HepG2 (cell line): ENCODE measurements around the gene ZKSCAN8. TPM values are rescaled to one million over a fixed set of nuclear protein-coding genes. Genes with fewer than 3 reads are reported as not detected.
A peak's percentile ranks its signal among the peaks of the same experiment; 100 is the strongest.

Experiments
- ARHGAP35 ChIP-seq: sonication (generic); formaldehyde crosslinking; IDR thresholded peaks from 2 replicates; pipeline ENCODE4 v1.9.0; 2022; ENCODE audit warnings: mild to moderate bottlenecking, inconsistent platforms, moderate library complexity, missing genetic modification reagents, borderline replicate concordance
- ERF ChIP-seq: IDR thresholded peaks from 2 replicates; pipeline ENCODE4 v1.6.1; 2018; ENCODE audit warnings: missing biosample characterization, missing genetic modification reagents
- ETV6 ChIP-seq: sonication (generic); formaldehyde crosslinking; conservative IDR thresholded peaks from 2 replicates; pipeline ENCODE4 v1.4.0; 2020; ENCODE audit warnings: missing genetic modification reagents
- KLF11 ChIP-seq: IDR thresholded peaks from 2 replicates; pipeline ENCODE4 v1.6.1; 2016; ENCODE audit warnings: missing compliant biosample characterization
- MBNL3 ChIP-seq: fragments of 250-450 bp; sonication (Bioruptor Pico); conservative IDR thresholded peaks from 2 replicates; pipeline ENCODE4 v1.8.0; 2022; ENCODE audit warnings: mild to moderate bottlenecking, inconsistent platforms
- NR2F1 ChIP-seq, 2 experiments: fragments of 450-650 bp in 1 of 2; formaldehyde crosslinking in 1 of 2; IDR thresholded peaks; 2 replicates each; pipeline versions ENCODE4 v1.5.0 to v1.6.1; 2016 to 2020; ENCODE audit warnings: mild to moderate bottlenecking in 1 of 2, missing compliant biosample characterization in 1 of 2, missing genetic modification reagents in 1 of 2, moderate library complexity in 1 of 2
- SMARCE1 ChIP-seq: fragments of 450-650 bp; IDR thresholded peaks from 2 replicates; pipeline ENCODE4 v1.6.1; 2017; ENCODE audit warnings: borderline replicate concordance
- SRSF9 ChIP-seq: fragments of 200-400 bp; formaldehyde crosslinking; IDR thresholded peaks from 2 replicates; pipeline ENCODE4 v1.6.1; 2018; ENCODE audit warnings: borderline replicate concordance, mild to moderate bottlenecking, low read depth, low read length; ENCODE audit not compliant: insufficient read depth, poor library complexity, severe bottlenecking
- ZFP41 ChIP-seq: sonication (generic); formaldehyde crosslinking; IDR thresholded peaks from 2 replicates; pipeline ENCODE4 v1.4.0; 2020; ENCODE audit warnings: mild to moderate bottlenecking, missing genetic modification reagents, borderline replicate concordance
- ZNF10 ChIP-seq: sonication (generic); formaldehyde crosslinking; IDR thresholded peaks from 2 replicates; pipeline ENCODE4 v1.4.0; 2020; ENCODE audit warnings: mild to moderate bottlenecking, low read depth, missing genetic modification reagents, borderline replicate concordance
- ZNF33B ChIP-seq: sonication (generic); formaldehyde crosslinking; IDR thresholded peaks from 2 replicates; pipeline ENCODE4 v1.5.1; 2020; ENCODE audit warnings: mild to moderate bottlenecking, missing genetic modification reagents
- ZNF547 ChIP-seq: sonication (generic); formaldehyde crosslinking; IDR thresholded peaks from 2 replicates; pipeline ENCODE4 v1.5.1; 2020; ENCODE audit warnings: mild to moderate bottlenecking, missing genetic modification reagents
- ZNF556 ChIP-seq: sonication (generic); formaldehyde crosslinking; IDR thresholded peaks from 2 replicates; pipeline ENCODE4 v1.4.0; 2020; ENCODE audit warnings: mild to moderate bottlenecking, missing genetic modification reagents, borderline replicate concordance
- ZNF557 ChIP-seq: sonication (generic); formaldehyde crosslinking; IDR thresholded peaks from 2 replicates; pipeline ENCODE4 v1.4.0; 2020; ENCODE audit warnings: missing genetic modification reagents
- polyA plus RNA-seq, 8 experiments: library from polyadenylated mRNA; depleted of rRNA in 3 of 8; stranded (reverse) in 7 of 8; unstranded in 1 of 8; fragments of >200 nt; fragmentation: Illumina TruSeq in 4 of 8; extraction: Trizol in 4 of 8; gene quantifications; 2 replicates each; pipeline versions ENCODE4 v1.2.1 to v1.2.3, GENCODE V29; 2011 to 2016; ENCODE audit warnings: low read depth in 4 of 8, missing spikeins in 1 of 8, mixed read lengths in 1 of 8; ENCODE audit not compliant: insufficient read depth in 1 of 8
- total RNA-seq, 5 experiments: library from RNA; depleted of rRNA; stranded (reverse); fragments of >200 nt; fragmentation: Illumina TruSeq; extraction: Trizol; gene quantifications; 2 replicates each; pipeline ENCODE4 v1.2.3, GENCODE V29; 2016; ENCODE audit warnings: low read depth in 1 of 5
- TF ChIP-seq, protein P1 (sequence below): sonication (generic); formaldehyde crosslinking; IDR thresholded peaks from 2 replicates; pipeline ENCODE4 v1.5.0; 2020; ENCODE audit warnings: mild to moderate bottlenecking, missing genetic modification reagents
- TF ChIP-seq, protein P2 (sequence below): sonication (generic); formaldehyde crosslinking; IDR thresholded peaks from 2 replicates; pipeline ENCODE4 v1.8.0; 2022; ENCODE audit warnings: mild to moderate bottlenecking, missing genetic modification reagents, moderate library complexity
- TF ChIP-seq, protein P3 (sequence below): sonication (generic); formaldehyde crosslinking; IDR thresholded peaks from 2 replicates; pipeline ENCODE4 v1.5.1; 2020; ENCODE audit warnings: mild to moderate bottlenecking, missing genetic modification reagents, moderate library complexity
- TF ChIP-seq, protein P4 (sequence below): sonication (generic); formaldehyde crosslinking; IDR thresholded peaks from 2 replicates; pipeline ENCODE4 v1.4.0; 2020; ENCODE audit warnings: missing genetic modification reagents

Gene ZKSCAN8
- total and polyA plus RNA-seq, 2 of the 13 experiments (the other 11 are each of a cell fraction or from before 2014, with no cell fraction given), result 12.4 to 20.9 TPM

DNA sequence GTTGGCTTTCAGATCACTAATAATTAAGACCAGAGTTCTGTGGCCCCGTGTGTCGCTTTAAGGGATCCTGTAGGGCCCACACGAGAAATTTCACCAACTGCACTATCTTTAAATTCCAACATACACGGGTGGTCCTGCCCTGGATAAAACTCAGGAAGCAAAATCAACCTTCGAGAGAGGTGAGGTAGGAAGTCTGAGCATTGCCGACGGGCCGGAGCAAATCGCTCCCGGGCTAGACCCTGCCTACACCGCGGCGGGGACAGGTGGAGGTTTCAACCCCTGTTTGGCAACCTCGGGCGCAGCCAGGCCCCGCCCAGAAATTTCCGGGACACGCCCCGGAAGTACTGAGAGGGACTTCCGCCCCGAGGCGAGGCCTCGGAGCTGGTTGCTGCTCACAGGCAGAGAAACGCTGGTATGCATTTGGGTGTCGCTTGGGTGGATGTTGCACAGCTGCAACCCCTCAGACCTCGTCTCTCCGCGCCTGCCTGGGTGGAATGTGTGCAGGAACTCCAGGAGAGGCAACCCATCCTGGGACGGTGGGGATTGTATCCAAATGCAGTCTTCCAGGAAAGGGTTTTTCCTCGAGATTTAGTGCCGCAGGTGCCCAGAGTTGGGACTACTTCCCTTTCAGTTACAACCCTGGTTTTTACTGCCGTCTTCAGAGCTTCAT is 19.9 kb downstream of the ZKSCAN8 start (continued):
- TF ChIP-seq, protein P1, sequence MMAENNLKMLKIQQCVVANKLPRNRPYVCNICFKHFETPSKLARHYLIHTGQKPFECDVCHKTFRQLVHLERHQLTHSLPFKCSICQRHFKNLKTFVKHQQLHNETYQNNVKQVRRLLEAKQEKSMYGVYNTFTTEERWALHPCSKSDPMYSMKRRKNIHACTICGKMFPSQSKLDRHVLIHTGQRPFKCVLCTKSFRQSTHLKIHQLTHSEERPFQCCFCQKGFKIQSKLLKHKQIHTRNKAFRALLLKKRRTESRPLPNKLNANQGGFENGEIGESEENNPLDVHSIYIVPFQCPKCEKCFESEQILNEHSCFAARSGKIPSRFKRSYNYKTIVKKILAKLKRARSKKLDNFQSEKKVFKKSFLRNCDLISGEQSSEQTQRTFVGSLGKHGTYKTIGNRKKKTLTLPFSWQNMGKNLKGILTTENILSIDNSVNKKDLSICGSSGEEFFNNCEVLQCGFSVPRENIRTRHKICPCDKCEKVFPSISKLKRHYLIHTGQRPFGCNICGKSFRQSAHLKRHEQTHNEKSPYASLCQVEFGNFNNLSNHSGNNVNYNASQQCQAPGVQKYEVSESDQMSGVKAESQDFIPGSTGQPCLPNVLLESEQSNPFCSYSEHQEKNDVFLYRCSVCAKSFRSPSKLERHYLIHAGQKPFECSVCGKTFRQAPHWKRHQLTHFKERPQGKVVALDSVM, result no peak
- TF ChIP-seq ARHGAP35 (CRISPR knock-in tag) (0 out of 2 replicates have a peak, but pooled peaks have one; percentile 51), ZNF557 (CRISPR knock-in tag) (no peak), ZNF10 (CRISPR knock-in tag) (no peak), SRSF9 (no peak), NR2F1 (CRISPR knock-in tag; IDR thresholded peaks at IDR 0.05) (no peak), SMARCE1 (no peak), ZFP41 (no peak), MBNL3 (CRISPR knock-in tag) (no peak), ZNF33B (CRISPR knock-in tag) (no peak), ERF (peak; percentile 77; the same call in 1 of the 2 replicates), KLF11 (CRISPR knock-in tag) (no peak), ETV6 (CRISPR knock-in tag) (peak; percentile 82), ZNF547 (CRISPR knock-in tag) (peak; percentile 74; the same call in 1 of the 2 replicates), ZNF556 (CRISPR knock-in tag) (peak; percentile 31; the same call in 1 of the 2 replicates)
- TF ChIP-seq, protein P2, sequence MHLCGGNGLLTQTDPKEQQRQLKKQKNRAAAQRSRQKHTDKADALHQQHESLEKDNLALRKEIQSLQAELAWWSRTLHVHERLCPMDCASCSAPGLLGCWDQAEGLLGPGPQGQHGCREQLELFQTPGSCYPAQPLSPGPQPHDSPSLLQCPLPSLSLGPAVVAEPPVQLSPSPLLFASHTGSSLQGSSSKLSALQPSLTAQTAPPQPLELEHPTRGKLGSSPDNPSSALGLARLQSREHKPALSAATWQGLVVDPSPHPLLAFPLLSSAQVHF (CRISPR knock-in tag), result no peak
- TF ChIP-seq, protein P3, sequence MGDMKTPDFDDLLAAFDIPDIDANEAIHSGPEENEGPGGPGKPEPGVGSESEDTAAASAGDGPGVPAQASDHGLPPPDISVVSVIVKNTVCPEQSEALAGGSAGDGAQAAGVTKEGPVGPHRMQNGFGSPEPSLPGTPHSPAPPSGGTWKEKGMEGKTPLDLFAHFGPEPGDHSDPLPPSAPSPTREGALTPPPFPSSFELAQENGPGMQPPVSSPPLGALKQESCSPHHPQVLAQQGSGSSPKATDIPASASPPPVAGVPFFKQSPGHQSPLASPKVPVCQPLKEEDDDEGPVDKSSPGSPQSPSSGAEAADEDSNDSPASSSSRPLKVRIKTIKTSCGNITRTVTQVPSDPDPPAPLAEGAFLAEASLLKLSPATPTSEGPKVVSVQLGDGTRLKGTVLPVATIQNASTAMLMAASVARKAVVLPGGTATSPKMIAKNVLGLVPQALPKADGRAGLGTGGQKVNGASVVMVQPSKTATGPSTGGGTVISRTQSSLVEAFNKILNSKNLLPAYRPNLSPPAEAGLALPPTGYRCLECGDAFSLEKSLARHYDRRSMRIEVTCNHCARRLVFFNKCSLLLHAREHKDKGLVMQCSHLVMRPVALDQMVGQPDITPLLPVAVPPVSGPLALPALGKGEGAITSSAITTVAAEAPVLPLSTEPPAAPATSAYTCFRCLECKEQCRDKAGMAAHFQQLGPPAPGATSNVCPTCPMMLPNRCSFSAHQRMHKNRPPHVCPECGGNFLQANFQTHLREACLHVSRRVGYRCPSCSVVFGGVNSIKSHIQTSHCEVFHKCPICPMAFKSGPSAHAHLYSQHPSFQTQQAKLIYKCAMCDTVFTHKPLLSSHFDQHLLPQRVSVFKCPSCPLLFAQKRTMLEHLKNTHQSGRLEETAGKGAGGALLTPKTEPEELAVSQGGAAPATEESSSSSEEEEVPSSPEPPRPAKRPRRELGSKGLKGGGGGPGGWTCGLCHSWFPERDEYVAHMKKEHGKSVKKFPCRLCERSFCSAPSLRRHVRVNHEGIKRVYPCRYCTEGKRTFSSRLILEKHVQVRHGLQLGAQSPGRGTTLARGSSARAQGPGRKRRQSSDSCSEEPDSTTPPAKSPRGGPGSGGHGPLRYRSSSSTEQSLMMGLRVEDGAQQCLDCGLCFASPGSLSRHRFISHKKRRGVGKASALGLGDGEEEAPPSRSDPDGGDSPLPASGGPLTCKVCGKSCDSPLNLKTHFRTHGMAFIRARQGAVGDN, result peak; percentile 92
- TF ChIP-seq, protein P4, sequence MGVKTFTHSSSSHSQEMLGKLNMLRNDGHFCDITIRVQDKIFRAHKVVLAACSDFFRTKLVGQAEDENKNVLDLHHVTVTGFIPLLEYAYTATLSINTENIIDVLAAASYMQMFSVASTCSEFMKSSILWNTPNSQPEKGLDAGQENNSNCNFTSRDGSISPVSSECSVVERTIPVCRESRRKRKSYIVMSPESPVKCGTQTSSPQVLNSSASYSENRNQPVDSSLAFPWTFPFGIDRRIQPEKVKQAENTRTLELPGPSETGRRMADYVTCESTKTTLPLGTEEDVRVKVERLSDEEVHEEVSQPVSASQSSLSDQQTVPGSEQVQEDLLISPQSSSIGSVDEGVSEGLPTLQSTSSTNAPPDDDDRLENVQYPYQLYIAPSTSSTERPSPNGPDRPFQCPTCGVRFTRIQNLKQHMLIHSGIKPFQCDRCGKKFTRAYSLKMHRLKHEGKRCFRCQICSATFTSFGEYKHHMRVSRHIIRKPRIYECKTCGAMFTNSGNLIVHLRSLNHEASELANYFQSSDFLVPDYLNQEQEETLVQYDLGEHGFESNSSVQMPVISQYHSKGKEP (CRISPR knock-in tag), result 0 out of 2 replicates have a peak, but pooled peaks have one; percentile 23
